H9 (cell line): ENCODE results near the gene MRTFB. TPM values are rescaled to one million over a fixed set of nuclear protein-coding genes. Genes with fewer than 3 reads are reported as not detected.

Experiments
- DNase-seq: peaks from one replicate; pipeline ENCODE4 v3.0.0-alpha.2; 2017
- H2AFZ ChIP-seq: one replicate; pipeline ENCODE4 v1.6.1; 2013; ENCODE audit warnings: mild to moderate bottlenecking, low read length, control low read depth, moderate library complexity
- H2AK5ac ChIP-seq: 2 replicates; pipeline ENCODE4 v1.6.1; 2013; ENCODE audit warnings: low read length, control low read depth, mixed read lengths; ENCODE audit not compliant: insufficient read length
- H2BK120ac ChIP-seq: one replicate; pipeline ENCODE4 v1.6.1; 2013; ENCODE audit warnings: low read depth, mild to moderate bottlenecking, low read length, control low read depth, inconsistent platforms; ENCODE audit not compliant: poor library complexity, severe bottlenecking
- H2BK12ac ChIP-seq: 2 replicates; pipeline ENCODE4 v1.6.1; 2013; ENCODE audit warnings: low read length, control low read depth, mixed read lengths, low read depth; ENCODE audit not compliant: insufficient read length
- H2BK15ac ChIP-seq: 2 replicates; pipeline ENCODE4 v1.6.1; 2013; ENCODE audit warnings: low read depth, low read length, control low read depth
- H2BK20ac ChIP-seq: one replicate; pipeline ENCODE4 v1.6.1; 2013; ENCODE audit warnings: low read depth, mild to moderate bottlenecking, low read length, control low read depth, inconsistent platforms; ENCODE audit not compliant: poor library complexity, severe bottlenecking
- H2BK5ac ChIP-seq: 2 replicates; pipeline ENCODE4 v1.6.1; 2013; ENCODE audit warnings: low read length, control low read depth, mixed read lengths; ENCODE audit not compliant: insufficient read length
- H3K14ac ChIP-seq: 2 replicates; pipeline ENCODE4 v1.6.1; 2013; ENCODE audit warnings: low read length, control low read depth; ENCODE audit not compliant: insufficient read depth
- H3K18ac ChIP-seq: 2 replicates; pipeline ENCODE4 v1.6.1; 2013; ENCODE audit warnings: low read depth, mild to moderate bottlenecking, mixed read lengths, low read length, control low read depth; ENCODE audit not compliant: insufficient read length
- H3K23ac ChIP-seq: 2 replicates; pipeline ENCODE4 v1.6.1; 2013; ENCODE audit warnings: low read length, control low read depth, mixed read lengths, low read depth; ENCODE audit not compliant: insufficient read length
- H3K23me2 ChIP-seq: 2 replicates; pipeline ENCODE4 v1.6.1; 2013; ENCODE audit warnings: low read depth, mild to moderate bottlenecking, mixed read lengths, low read length, control low read depth; ENCODE audit not compliant: insufficient read length, poor library complexity, severe bottlenecking
- H3K27ac ChIP-seq: 2 replicates; pipeline ENCODE4 v1.5.1; 2013; ENCODE audit warnings: low read length, control low read depth, mixed read lengths, low read depth; ENCODE audit not compliant: insufficient read length
- H3K27me3 ChIP-seq: 2 replicates; pipeline ENCODE4 v1.6.1; 2013; ENCODE audit warnings: low read length, control low read depth, inconsistent platforms; ENCODE audit not compliant: insufficient read depth
- H3K4ac ChIP-seq: 2 replicates; pipeline ENCODE4 v1.6.1; 2013; ENCODE audit warnings: low read depth, mild to moderate bottlenecking, control low read depth, inconsistent platforms, low read length, moderate library complexity
- H3K4me1 ChIP-seq: 2 replicates; pipeline ENCODE4 v1.6.1; 2013; ENCODE audit warnings: low read length, control low read depth, inconsistent platforms; ENCODE audit not compliant: insufficient read depth
- H3K4me2 ChIP-seq: 2 replicates; pipeline ENCODE4 v1.6.1; 2013; ENCODE audit warnings: low read length, control low read depth, mixed read lengths; ENCODE audit not compliant: insufficient read length, insufficient read depth
- H3K56ac ChIP-seq: 2 replicates; pipeline ENCODE4 v1.6.1; 2013; ENCODE audit warnings: low read depth, mild to moderate bottlenecking, mixed read lengths, low read length, control low read depth; ENCODE audit not compliant: insufficient read length
- H3K79me1 ChIP-seq: 2 replicates; pipeline ENCODE4 v1.6.1; 2013; ENCODE audit warnings: low read depth, mild to moderate bottlenecking, moderate library complexity, low read length, control low read depth, inconsistent platforms; ENCODE audit not compliant: insufficient read depth, poor library complexity, severe bottlenecking
- H3K79me2 ChIP-seq: 2 replicates; pipeline ENCODE4 v1.6.1; 2013; ENCODE audit warnings: low read length, control low read depth, inconsistent platforms; ENCODE audit not compliant: insufficient read depth
- H3K9ac ChIP-seq: 2 replicates; pipeline ENCODE4 v1.6.1; 2013; ENCODE audit warnings: low read length, control low read depth, mixed read lengths; ENCODE audit not compliant: insufficient read length; ENCODE audit errors: extremely low read depth
- H3K9me3 ChIP-seq: one replicate; pipeline ENCODE4 v1.6.1; 2013; ENCODE audit warnings: low read depth, low read length, inconsistent platforms; ENCODE audit not compliant: control insufficient read depth
- H3T11ph ChIP-seq: one replicate; pipeline ENCODE4 v1.6.1; 2013; ENCODE audit warnings: mild to moderate bottlenecking, low read length, control low read depth, inconsistent platforms
- H4K20me1 ChIP-seq: one replicate; pipeline ENCODE4 v1.6.1; 2013; ENCODE audit not compliant: control insufficient read depth, insufficient read length, insufficient read depth
- H4K5ac ChIP-seq: 2 replicates; pipeline ENCODE4 v1.6.1; 2013; ENCODE audit warnings: low read depth, mild to moderate bottlenecking, mixed read lengths, low read length, control low read depth; ENCODE audit not compliant: insufficient read length
- H4K8ac ChIP-seq: replicated peaks from 2 replicates; pipeline ENCODE4 v1.6.1; 2013; ENCODE audit warnings: low read length, control low read depth, mixed read lengths, low read depth; ENCODE audit not compliant: insufficient read length
- H4K91ac ChIP-seq: 2 replicates; pipeline ENCODE4 v1.6.1; 2013; ENCODE audit warnings: low read depth, mild to moderate bottlenecking, moderate library complexity, mixed read lengths, low read length, control low read depth; ENCODE audit not compliant: insufficient read length
- H3K27ac Mint-ChIP-seq, 3 experiments: 2 replicates in 2 of 3; 3 replicates in 1 of 3; pipeline ENCODE4 v1.8.0; 2020 to 2021; ENCODE audit warnings: mixed read lengths in 3 of 3, mild to moderate bottlenecking in 1 of 3, moderate library complexity in 1 of 3
- H3K27me3 Mint-ChIP-seq: 2 replicates; pipeline ENCODE4 v1.8.0; 2021; ENCODE audit warnings: low read depth, mild to moderate bottlenecking, moderate library complexity, mixed read lengths
- H3K36me3 Mint-ChIP-seq, 3 experiments: 2 replicates in 2 of 3; 3 replicates in 1 of 3; pipeline ENCODE4 v1.8.0; 2020 to 2021; ENCODE audit warnings: low read depth in 3 of 3, mixed read lengths in 3 of 3; ENCODE audit not compliant: insufficient read depth in 1 of 3
- H3K4me1 Mint-ChIP-seq, 2 experiments: 2 replicates each; pipeline ENCODE4 v1.8.0; 2020; ENCODE audit warnings: mixed read lengths in 2 of 2
- H3K4me3 Mint-ChIP-seq, 2 experiments: 2 replicates in 1 of 2; 3 replicates in 1 of 2; pipeline ENCODE4 v1.8.0; 2020 to 2021; ENCODE audit warnings: mild to moderate bottlenecking in 2 of 2, mixed read lengths in 2 of 2, moderate library complexity in 1 of 2
- H3K9me3 Mint-ChIP-seq, 2 experiments: 2 replicates in 1 of 2; 3 replicates in 1 of 2; pipeline ENCODE4 v1.8.0; 2020; ENCODE audit warnings: mild to moderate bottlenecking in 2 of 2, mixed read lengths in 2 of 2, moderate library complexity in 1 of 2
- WGBS: extraction: QIAGEN DNeasy Blood & Tissue Kit; methylation state at CpG from one replicate; pipeline ENCODE4 v1.1.7; 2013; ENCODE audit warnings: missing lambda C conversion rate, low lambda C conversion rate, mixed read lengths; ENCODE audit not compliant: insufficient read length; ENCODE audit errors: extremely low coverage; 5-methylcytosine and 5-hydroxymethylcytosine counted together
- total RNA-seq: library from RNA; stranded (reverse); gene quantifications from 2 replicates; pipeline ENCODE4 v1.2.1, GENCODE V29; 2021
- TF ChIP-seq, protein P1 (sequence below): fragments of 200-600 bp; sonication (generic); conservative IDR thresholded peaks from 3 replicates; pipeline ENCODE4 v1.8.0; 2021; ENCODE audit warnings: antibody characterized with exemption, mild to moderate bottlenecking

MRTFB gene
- total RNA-seq, 1 experiment from 2014 or later, result 29.9 TPM

DNA sequence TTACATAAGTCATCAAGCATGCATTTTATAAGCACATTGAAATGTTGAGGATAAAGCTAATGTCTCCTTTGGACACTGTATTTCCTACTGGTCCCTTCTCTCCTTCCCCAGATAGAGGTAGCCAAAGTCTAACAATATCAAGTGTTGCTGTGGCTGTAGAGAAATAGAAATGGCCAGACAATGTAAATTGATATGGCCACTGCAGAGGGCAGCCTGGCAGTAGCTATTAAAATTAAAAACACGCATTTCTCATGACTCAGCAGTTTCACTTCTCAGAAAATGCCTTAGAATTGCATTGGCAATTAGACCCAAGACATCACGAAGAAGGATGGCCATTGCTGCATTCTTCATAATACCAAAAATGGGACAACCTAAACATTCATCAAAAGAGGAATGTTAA is 46.8 kb upstream of the MRTFB start:
- Histone ChIP-seq H2BK12ac (no peak overlapping the region), H4K5ac (no peak overlapping the region), H2BK15ac (no peak overlapping the region), H4K8ac (no peak overlapping the region), H3K23me2 (no peaks in the 10 kb centered on the region), H3K18ac (no peak overlapping the region), H3K79me2 (no peaks in the 10 kb centered on the region), H2BK5ac (no peak overlapping the region), H3K14ac (no peak overlapping the region), H3K79me1 (no peaks in the 10 kb centered on the region), H3K9me3 (no peaks in the 10 kb centered on the region), H2AK5ac (no peak overlapping the region), H4K20me1 (no peaks in the 10 kb centered on the region), H3K23ac (no peak overlapping the region), H3K9ac (no peak overlapping the region), H3K4ac (no peak overlapping the region), H2AFZ (no peak overlapping the region), H3K56ac (no peak overlapping the region), H2BK120ac (no peak overlapping the region), H3K4me2 (no peak overlapping the region), H3K4me1 (no peaks in the 10 kb centered on the region; the same call in 1 of the 2 replicates), H3K27ac (no peak overlapping the region), H4K91ac (no peak overlapping the region), H3K27me3 (no peaks in the 10 kb centered on the region), H3T11ph (no peak overlapping the region), H2BK20ac (no peak overlapping the region)
- H3K9me3 Mint-ChIP-seq, result peaks cover 3 to 4% of the 10 kb centered on the region in 2 experiments; a peak in 1 of 5 replicates
- no CpG with 5 or more reads among the region's 2 CpGs for WGBS
- H3K36me3 Mint-ChIP-seq, result no peaks in the 10 kb centered on the region
- peaks cover 0 to 7% of the 10 kb centered on the region in 2 experiments; a peak in 1 of 4 replicates for H3K4me1 Mint-ChIP-seq
- TF ChIP-seq, protein P1, sequence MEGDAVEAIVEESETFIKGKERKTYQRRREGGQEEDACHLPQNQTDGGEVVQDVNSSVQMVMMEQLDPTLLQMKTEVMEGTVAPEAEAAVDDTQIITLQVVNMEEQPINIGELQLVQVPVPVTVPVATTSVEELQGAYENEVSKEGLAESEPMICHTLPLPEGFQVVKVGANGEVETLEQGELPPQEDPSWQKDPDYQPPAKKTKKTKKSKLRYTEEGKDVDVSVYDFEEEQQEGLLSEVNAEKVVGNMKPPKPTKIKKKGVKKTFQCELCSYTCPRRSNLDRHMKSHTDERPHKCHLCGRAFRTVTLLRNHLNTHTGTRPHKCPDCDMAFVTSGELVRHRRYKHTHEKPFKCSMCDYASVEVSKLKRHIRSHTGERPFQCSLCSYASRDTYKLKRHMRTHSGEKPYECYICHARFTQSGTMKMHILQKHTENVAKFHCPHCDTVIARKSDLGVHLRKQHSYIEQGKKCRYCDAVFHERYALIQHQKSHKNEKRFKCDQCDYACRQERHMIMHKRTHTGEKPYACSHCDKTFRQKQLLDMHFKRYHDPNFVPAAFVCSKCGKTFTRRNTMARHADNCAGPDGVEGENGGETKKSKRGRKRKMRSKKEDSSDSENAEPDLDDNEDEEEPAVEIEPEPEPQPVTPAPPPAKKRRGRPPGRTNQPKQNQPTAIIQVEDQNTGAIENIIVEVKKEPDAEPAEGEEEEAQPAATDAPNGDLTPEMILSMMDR, result no peak
- DNase-seq, result no peak
- H3K27ac Mint-ChIP-seq, result no peak overlapping the region
- H3K4me3 Mint-ChIP-seq, result no peak overlapping the region
- H3K27me3 Mint-ChIP-seq, result no peaks in the 10 kb centered on the region
